Pancreas (tissue), 10 donors: ENCODE data around the gene AKAP6. TPM values are rescaled to one million over a fixed set of nuclear protein-coding genes. Genes with fewer than 3 reads are reported as not detected.

Source experiments
- ATAC-seq, 4 donors: fragments of 200-7000 bp; cut with Tn5 transposase; one replicate each; pipeline versions ENCODE4 v1.8.0 to v1.9.1; 2020; ENCODE audit warnings: mild to moderate bottlenecking in 4 of 4, moderate library complexity in 4 of 4
- DNase-seq, 6 donors: peaks; one replicate each; pipeline ENCODE4 v3.0.0-alpha.2; 2020
- FAIRE-seq: peaks from 2 replicates; lab custom pipeline; 2012; peaks lifted over from hg19 to GRCh38; lab: Jason Lieb, UNC
- H3K27ac ChIP-seq, 4 donors: fragments of 200-600 bp; sonication (generic); 1 replicate in 3 of 4; 2 replicates in 1 of 4; pipeline versions ENCODE4 v1.5.0 to v1.8.0; 2020
- H3K27me3 ChIP-seq, 4 donors: fragments of 200-600 bp; one replicate each; pipeline ENCODE4 v1.8.0; 2021
- H3K36me3 ChIP-seq, 3 donors: fragments of 200-600 bp; sonication (generic) in 1 of 3; one replicate each; pipeline versions ENCODE4 v1.5.0 to v1.8.0; 2020 to 2021
- H3K4me1 ChIP-seq, 3 donors: fragments of 200-600 bp; one replicate each; pipeline ENCODE4 v1.8.0; 2021
- H3K4me3 ChIP-seq, 4 donors: fragments of 200-600 bp; sonication (generic) in 2 of 4; one replicate each; pipeline versions ENCODE4 v1.5.0 to v1.8.0; 2020 to 2021
- H3K9me3 ChIP-seq, 4 donors: fragments of 200-600 bp; one replicate each; pipeline ENCODE4 v1.8.0; 2021
- WGBS, 2 donors: extraction: QIAGEN DNeasy Blood & Tissue Kit; methylation state at CpG; one replicate each; pipeline ENCODE4 v1.1.7; 2013; 5-methylcytosine and 5-hydroxymethylcytosine counted together
- intact Hi-C, 3 donors: fragments of 100-400 bp; cut with DNase I; formaldehyde crosslinking; loops; one replicate each; pipeline versions ENCODE4 v1.11.1 to v1.14.2; 2022
- polyA plus RNA-seq, 2 donors: library from polyadenylated mRNA; stranded (reverse); fragments of 200-250 nt; gene quantifications; one replicate each; pipeline ENCODE4 v1.2.3, GENCODE V29; 2013
- total RNA-seq, 6 donors: library from RNA; stranded (reverse); fragmentation: NEBNext Ultra II Directional in 4 of 6; extraction: Animal tissue kit (Norgen Biotek cat#: 25700) in 4 of 6; gene quantifications; one replicate each; pipeline versions ENCODE4 v1.2.1 to v1.2.4, GENCODE V29; 2021 to 2023
- TF ChIP-seq, protein P1 (sequence below), 4 donors: fragments of 200-600 bp; sonication (generic) in 3 of 4; IDR thresholded peaks; one replicate each; pipeline versions ENCODE4 v1.5.0 to v1.8.0; 2021; ENCODE audit warnings: antibody characterized with exemption in 4 of 4
- donor health status: healthy with polysubstance abuse.
- donor health status: DM: no; HTN: no; CAD: no; lungs with moderate emphysema.
- donor health status: DM: no; HTN: no; CAD: no.
- donor health status: control.
- donor health status: control.
- donor health status: Bipolar disorder and iron deficiency.
- donor health status: DM: yes; HTN: yes; CAD: no.
- donor health status: DM: no; HTN: no; CAD: no.
- donor health status: DM: no; HTN: no; CAD: no.
- donor health status: DM: yes; HTN: yes; CAD: no.

The AKAP6 gene
- total and polyA plus RNA-seq, 8 donors, result 0.34 to 2.2 (median 1.8) TPM

DNA sequence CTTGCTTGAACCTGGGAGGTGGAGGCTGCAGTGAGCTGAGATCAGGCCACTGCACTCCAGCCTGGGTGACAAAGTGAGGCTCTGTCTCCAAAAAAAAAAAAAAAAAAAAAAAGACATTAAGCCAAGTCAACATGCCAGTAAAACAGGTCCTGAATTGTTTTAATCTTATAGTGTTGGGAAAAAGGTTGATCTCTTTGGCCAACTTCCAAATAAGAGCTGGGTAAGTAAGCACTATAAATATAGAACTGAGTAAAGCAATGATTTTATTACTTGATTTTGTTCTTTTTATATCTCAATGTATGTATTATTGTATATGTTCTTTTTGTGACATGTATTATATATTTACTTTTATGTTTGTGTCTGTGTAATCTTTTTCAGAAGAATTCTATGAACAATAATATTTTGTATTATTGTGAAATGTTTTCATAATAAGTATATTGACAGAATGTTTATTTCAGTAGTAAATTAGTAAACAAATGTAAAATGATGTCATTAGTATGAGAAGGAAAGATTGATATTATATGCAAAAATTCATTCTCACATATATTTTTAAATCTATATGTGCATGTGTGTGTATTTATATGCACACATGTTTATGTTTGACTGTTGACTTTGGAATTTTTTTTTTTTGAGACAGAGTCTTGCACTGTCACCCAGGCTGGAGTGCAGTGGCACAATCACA lies 9.6 kb upstream of the AKAP6 start:
- no peaks in the 10 kb centered on the region for H3K36me3 ChIP-seq
- no peak for DNase-seq
- H3K27me3 ChIP-seq, result no peaks in the 10 kb centered on the region
- ATAC-seq, result peak in 1 of 4 donors; percentile 51
- TF ChIP-seq, protein P1, sequence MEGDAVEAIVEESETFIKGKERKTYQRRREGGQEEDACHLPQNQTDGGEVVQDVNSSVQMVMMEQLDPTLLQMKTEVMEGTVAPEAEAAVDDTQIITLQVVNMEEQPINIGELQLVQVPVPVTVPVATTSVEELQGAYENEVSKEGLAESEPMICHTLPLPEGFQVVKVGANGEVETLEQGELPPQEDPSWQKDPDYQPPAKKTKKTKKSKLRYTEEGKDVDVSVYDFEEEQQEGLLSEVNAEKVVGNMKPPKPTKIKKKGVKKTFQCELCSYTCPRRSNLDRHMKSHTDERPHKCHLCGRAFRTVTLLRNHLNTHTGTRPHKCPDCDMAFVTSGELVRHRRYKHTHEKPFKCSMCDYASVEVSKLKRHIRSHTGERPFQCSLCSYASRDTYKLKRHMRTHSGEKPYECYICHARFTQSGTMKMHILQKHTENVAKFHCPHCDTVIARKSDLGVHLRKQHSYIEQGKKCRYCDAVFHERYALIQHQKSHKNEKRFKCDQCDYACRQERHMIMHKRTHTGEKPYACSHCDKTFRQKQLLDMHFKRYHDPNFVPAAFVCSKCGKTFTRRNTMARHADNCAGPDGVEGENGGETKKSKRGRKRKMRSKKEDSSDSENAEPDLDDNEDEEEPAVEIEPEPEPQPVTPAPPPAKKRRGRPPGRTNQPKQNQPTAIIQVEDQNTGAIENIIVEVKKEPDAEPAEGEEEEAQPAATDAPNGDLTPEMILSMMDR (IDR thresholded peaks at IDR 0.05), result no peak
- intact Hi-C loops, result no loop called here
- H3K9me3 ChIP-seq, result no peaks in the 10 kb centered on the region
- FAIRE-seq, result peak; percentile 86
- no peaks in the 10 kb centered on the region for H3K4me1 ChIP-seq
- H3K27ac ChIP-seq, result no peak overlapping the region
- no peak overlapping the region for H3K4me3 ChIP-seq

DNA sequence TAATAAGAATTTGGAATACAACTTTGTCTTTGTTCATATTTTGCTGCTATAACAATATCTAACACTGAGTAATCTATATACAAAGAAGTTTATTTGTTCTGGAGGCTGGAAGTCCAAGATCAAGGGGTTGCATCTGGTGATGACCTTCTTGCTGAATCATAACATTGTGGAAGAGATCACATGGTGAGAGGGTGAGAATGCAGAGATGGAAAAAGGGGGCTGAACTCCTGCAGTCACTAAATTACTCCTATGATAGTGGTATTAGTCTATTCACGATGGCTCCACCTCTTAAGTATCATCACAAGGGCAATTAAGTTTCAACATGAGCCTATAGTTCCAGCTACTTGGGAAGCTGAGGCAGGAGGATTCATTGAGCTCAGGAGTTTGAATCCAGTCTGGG lies 4.5 kb upstream of the AKAP6 start:
- TF ChIP-seq, protein P1 (IDR thresholded peaks at IDR 0.05), result no peak
- no peak for ATAC-seq
- Histone ChIP-seq H3K36me3 (no peaks in the 10 kb centered on the region), H3K4me3 (no peak overlapping the region), H3K9me3 (no peaks in the 10 kb centered on the region), H3K27ac (no peak overlapping the region), H3K4me1 (no peaks in the 10 kb centered on the region), H3K27me3 (no peaks in the 10 kb centered on the region)
- FAIRE-seq, result no peak
- no peak for DNase-seq
- whole genome bisulfite sequencing, 2 donors, result 64 to 83% methylated on average over 1 of the region's 1 CpG
- intact Hi-C loops, result no loop called here

- 76 to 98% methylated on average over 2 of the region's 2 CpGs for WGBS, 2 donors
- H3K27me3 ChIP-seq, result no peaks in the 10 kb centered on the region
- no peak for FAIRE-seq
- no peak overlapping the region for H3K4me3 ChIP-seq
- no peak for DNase-seq
- no peak for ATAC-seq
- intact Hi-C loops, result no loop called here
- H3K9me3 ChIP-seq, result no peaks in the 10 kb centered on the region
- TF ChIP-seq, protein P1 (IDR thresholded peaks at IDR 0.05), result no peak
- no peaks in the 10 kb centered on the region for H3K4me1 ChIP-seq
- H3K36me3 ChIP-seq, result no peaks in the 10 kb centered on the region
- no peak overlapping the region for H3K27ac ChIP-seq
These were observed 1.7 kb upstream of the AKAP6 start for GRCh38 chr14:32327255-32327961.

- FAIRE-seq (no peak), DNase-seq (no peak), ATAC-seq (no peak)
- Histone ChIP-seq H3K4me1 (no peaks in the 10 kb centered on the region), H3K36me3 (no peaks in the 10 kb centered on the region), H3K27me3 (no peaks in the 10 kb centered on the region), H3K9me3 (no peaks in the 10 kb centered on the region), H3K4me3 (no peak overlapping the region), H3K27ac (no peak overlapping the region)
- TF ChIP-seq, protein P1 (IDR thresholded peaks at IDR 0.05), result no peak
- intact Hi-C loops, result no loop called here
- 82 to 94% methylated on average over 2 of the region's 2 CpGs for WGBS, 2 donors
These were observed 690 bp downstream of the AKAP6 start for GRCh38 chr14:32329690-32330285.
